Measurements from ENCODE around the gene CFD. TPM values are rescaled to one million over a fixed set of nuclear protein-coding genes. Genes with fewer than 3 reads are reported as not detected.

The CFD gene
- total RNA-seq, 1 donor from 2014 or later: 79.1 TPM

DNA sequence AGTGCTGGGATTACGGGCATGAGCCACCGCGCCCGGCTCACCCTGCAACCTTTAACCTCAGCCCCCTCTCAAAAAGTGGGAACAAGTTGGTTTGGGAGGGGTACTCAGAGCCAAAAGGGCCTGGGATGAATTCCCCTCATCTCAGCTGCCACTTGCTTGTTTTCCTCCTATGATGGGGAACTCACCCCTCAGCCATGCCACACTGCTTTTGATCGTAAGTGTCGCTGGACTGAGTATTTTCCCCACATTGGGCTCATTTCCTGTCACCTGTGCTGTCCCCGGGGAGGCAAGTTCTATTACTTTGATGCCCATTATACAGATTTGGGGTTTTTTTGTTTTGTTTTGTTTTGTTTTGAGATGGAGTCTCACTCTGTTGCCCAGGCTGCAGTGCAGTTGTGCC lies 47.0 kb downstream of the CFD start:
- DNase-seq: no peak

- DNase-seq: no peak
These were observed 47.9 kb downstream of the CFD start for GRCh38 chr19:907183-907853.

- no peak for DNase-seq
These were observed 52.0 kb downstream of the CFD start for GRCh38 chr19:911197-912033.

DNA sequence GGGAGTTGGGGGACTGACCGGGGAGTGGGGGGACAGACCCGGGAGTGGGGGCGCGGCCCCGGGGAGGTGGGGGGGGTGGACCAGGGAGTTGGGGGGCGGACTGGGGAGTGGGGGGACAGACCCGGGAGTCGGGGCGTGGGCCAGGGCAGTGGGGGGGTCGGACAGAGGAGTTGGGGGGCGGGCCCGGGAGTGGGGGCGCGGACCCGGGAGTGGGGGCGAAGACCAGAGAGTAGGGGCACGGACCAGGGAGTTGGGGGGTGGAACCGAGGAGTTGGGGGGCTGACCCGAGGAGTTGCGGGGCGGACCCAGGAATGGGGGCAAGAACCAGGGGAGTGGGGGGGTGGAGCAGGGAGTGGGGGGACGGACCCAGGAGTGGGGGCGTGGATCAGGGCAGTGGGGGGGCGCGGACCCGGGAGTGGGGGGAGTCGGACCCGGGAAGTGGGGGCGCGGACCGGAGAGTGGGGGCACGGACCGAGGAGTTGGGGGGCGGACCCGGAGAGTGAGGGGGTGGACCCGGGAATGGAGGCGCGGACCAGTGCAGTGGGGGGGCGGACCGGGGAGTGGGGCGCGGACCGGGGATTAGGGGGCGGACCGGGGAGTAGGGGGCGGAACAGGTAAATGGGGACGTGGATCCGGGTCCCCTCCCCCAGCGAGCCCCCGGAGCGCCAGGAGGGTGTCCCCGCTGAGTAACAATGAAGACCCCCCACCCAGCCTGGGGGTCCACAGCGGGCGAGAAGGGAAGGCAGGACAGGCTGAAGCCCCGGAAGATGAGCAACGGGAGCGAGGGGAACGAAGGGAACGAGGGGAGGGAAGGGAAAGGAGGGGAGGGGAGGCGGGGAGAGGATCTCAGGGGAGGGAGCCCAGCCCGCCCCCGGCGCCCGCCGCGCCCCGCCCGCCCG lies 53.0 kb downstream of the CFD start:
- no peak for DNase-seq

Small RNAs within 50 kb of the gene (small RNA-seq; reads per million reads assigned to genes)
- not detected for gene MIR3187 (ENCODE audit: low replicate concordance)
- gene RNU6-9 (ENCODE audit: low replicate concordance): 0.17 reads per million

Other genes with a start within 250 kb of the CFD start
- gene POLRMT, start 226.1 kb upstream of the CFD start, total RNA-seq: 15.6 TPM
- 1.4 TPM for gene FGF22, start 219.8 kb upstream of the CFD start, total RNA-seq
- 17.5 TPM for gene RNF126, start 196.4 kb upstream of the CFD start, total RNA-seq
- gene FSTL3, start 183.3 kb upstream of the CFD start, total RNA-seq: 21.0 TPM
- gene PRSS57, start 164.2 kb upstream of the CFD start, total RNA-seq: 0.69 TPM
- 25.4 TPM for gene PALM, start 150.7 kb upstream of the CFD start, total RNA-seq
- 1.2 TPM for gene MISP, start 108.6 kb upstream of the CFD start, total RNA-seq
- 106 TPM for gene PTBP1, start 62.2 kb upstream of the CFD start, total RNA-seq
- 0.89 TPM for gene PLPPR3, start 37.7 kb upstream of the CFD start, total RNA-seq
- gene AZU1, start 31.8 kb upstream of the CFD start, total RNA-seq: 12.8 TPM
- gene PRTN3, start 18.7 kb upstream of the CFD start, total RNA-seq: 28.9 TPM
- 24.0 TPM for gene ELANE, start 7.4 kb upstream of the CFD start, total RNA-seq
- gene MED16, start 33.5 kb downstream of the CFD start, total RNA-seq: 16.5 TPM
- gene RNU6-9, start 33.8 kb downstream of the CFD start, total RNA-seq: not detected
- gene R3HDM4, start 53.6 kb downstream of the CFD start, total RNA-seq: 28.7 TPM
- not detected for gene KISS1R, start 57.7 kb downstream of the CFD start, total RNA-seq
- 12.8 TPM for gene ARID3A, start 66.4 kb downstream of the CFD start, total RNA-seq
- 34.1 TPM for gene WDR18, start 124.7 kb downstream of the CFD start, total RNA-seq
- 0.20 TPM for gene GRIN3B, start 140.8 kb downstream of the CFD start, total RNA-seq
- gene TMEM259, start 161.5 kb downstream of the CFD start, total RNA-seq: 40.6 TPM
- gene RNU6-2, start 161.9 kb downstream of the CFD start, total RNA-seq: not detected
- 58.2 TPM for gene CNN2, start 166.9 kb downstream of the CFD start, total RNA-seq
- 4.8 TPM for gene ABCA7, start 180.4 kb downstream of the CFD start, total RNA-seq
- 10.7 TPM for gene ARHGAP45, start 207.5 kb downstream of the CFD start, total RNA-seq
- gene POLR2E, start 235.7 kb downstream of the CFD start, total RNA-seq: 47.1 TPM
- gene GPX4, start 244.3 kb downstream of the CFD start, total RNA-seq: 105 TPM